NB4 (cell line): Measurements from ENCODE around the gene SNX32.

Experiments
- DNase-seq: peaks from one replicate; pipeline ENCODE4 v3.0.0; 2010; ENCODE audit warnings: low read depth
- H3K4me3 ChIP-seq: one replicate; pipeline ENCODE4 v1.5.1; 2011; ENCODE audit warnings: mild to moderate bottlenecking, low read depth, low read length, moderate library complexity
- CTCF ChIP-seq: IDR thresholded peaks from one replicate; pipeline ENCODE4 v1.5.1; 2012; ENCODE audit warnings: low read depth, low read length
- MAX ChIP-seq: IDR thresholded peaks from 2 replicates; pipeline ENCODE4 v1.6.1; 2011; ENCODE audit warnings: low read depth, low read length
- MYC ChIP-seq: IDR thresholded peaks from 2 replicates; pipeline ENCODE4 v1.6.1; 2011; ENCODE audit warnings: low read depth, low read length
- POLR2A ChIP-seq: IDR thresholded peaks from 2 replicates; pipeline ENCODE4 v1.6.1; 2011; ENCODE audit warnings: mild to moderate bottlenecking; ENCODE audit not compliant: insufficient read length; ENCODE audit errors: extremely low read depth

The SNX32 gene

GRCh38 chr11:65791719-65792213 lies 42.0 kb upstream of the SNX32 start:
- no peak overlapping the region for H3K4me3 ChIP-seq
- no peak for DNase-seq
- no peak for TF ChIP-seq MYC
- TF ChIP-seq CTCF: no peak
- TF ChIP-seq MAX: 0 out of 2 replicates have a peak, but pooled peaks have one; percentile 29
- TF ChIP-seq POLR2A: no peak

- no peak for DNase-seq
- no peak for TF ChIP-seq CTCF
- no peak for TF ChIP-seq MYC
- TF ChIP-seq POLR2A: no peak
- no peak for TF ChIP-seq MAX
- H3K4me3 ChIP-seq: no peak overlapping the region
Measured at GRCh38 chr11:65792456-65792855, 41.3 kb upstream of the SNX32 start.

GRCh38 chr11:65793144-65793581 lies 40.6 kb upstream of the SNX32 start:
- no peak for DNase-seq
- no peak overlapping the region for H3K4me3 ChIP-seq
- TF ChIP-seq POLR2A (no peak), MAX (no peak)

- no peak for TF ChIP-seq CTCF
- no peak for TF ChIP-seq MYC
- TF ChIP-seq MAX: no peak
- TF ChIP-seq POLR2A: no peak
- no peak for DNase-seq
Measured at GRCh38 chr11:65793625-65794400, 40.0 kb upstream of the SNX32 start.

GRCh38 chr11:65794570-65795510 lies 38.9 kb upstream of the SNX32 start:
- TF ChIP-seq MYC (no peak), CTCF (no peak), MAX (no peak), POLR2A (no peak)
- H3K4me3 ChIP-seq: no peak overlapping the region
- DNase-seq: no peak

More at GRCh38 chr11:65793625-65794400, 40.0 kb upstream of the SNX32 start:
- H3K4me3 ChIP-seq: no peak overlapping the region
